GM12801 (cell line): ENCODE results near the gene ZNF697.

Experiments
- CTCF ChIP-seq: IDR thresholded peaks from one replicate; pipeline ENCODE4 v1.5.1; 2011; ENCODE audit warnings: control low read depth; ENCODE audit not compliant: insufficient read length; ENCODE audit errors: extremely low read depth

ZNF697 gene

DNA sequence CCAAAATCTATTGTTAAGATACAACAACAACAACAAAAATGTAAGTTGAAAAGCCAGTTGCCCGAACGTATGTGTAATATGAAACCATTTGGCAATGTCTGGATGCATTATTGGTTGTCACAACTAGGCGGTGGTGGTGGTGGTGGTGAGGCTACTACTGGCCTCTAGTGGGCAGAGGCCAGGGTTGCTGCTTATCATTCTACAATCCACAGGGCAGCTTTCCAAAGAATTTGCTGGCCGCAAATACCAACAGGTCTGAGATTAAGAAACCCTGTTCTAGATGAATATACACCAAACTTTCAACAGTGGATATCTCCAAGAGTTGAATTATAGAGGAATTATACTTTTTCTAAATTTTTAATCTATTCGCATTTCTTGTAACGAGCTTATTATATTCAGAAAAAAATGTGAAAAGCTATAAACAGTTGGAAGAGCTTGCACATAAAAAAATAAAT, 26.8 kb upstream of the ZNF697 start:
- peak; percentile 4 for TF ChIP-seq CTCF

- no peak for TF ChIP-seq CTCF
Measured at GRCh38 chr1:119674111-119674526, 26.1 kb upstream of the ZNF697 start.

GRCh38 chr1:119673171-119673940, 25.3 kb upstream of the ZNF697 start:
- no peak for TF ChIP-seq CTCF

DNA sequence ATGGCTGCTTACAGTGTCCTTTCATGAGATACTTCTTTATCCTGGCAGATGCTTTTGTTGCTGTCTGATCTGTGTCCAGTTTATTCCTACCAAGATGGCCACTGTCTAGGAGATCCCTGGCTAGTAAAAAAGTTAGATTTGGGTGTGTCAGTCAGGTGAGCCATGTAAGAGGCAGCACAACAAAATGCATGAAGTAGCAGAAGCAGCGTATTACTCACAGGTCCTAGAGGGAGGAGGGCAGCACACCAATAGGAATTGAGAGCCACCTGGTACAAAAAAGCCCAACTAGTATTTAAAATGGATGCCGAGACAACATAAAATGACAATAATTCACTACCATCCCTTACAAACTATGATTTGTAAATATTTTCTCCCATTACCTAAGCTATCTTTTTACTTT, 22.8 kb upstream of the ZNF697 start:
- no peak for TF ChIP-seq CTCF

- no peak for TF ChIP-seq CTCF
Measured at GRCh38 chr1:119667173-119667572, 19.1 kb upstream of the ZNF697 start.

GRCh38 chr1:119664067-119664466, 16.0 kb upstream of the ZNF697 start:
- TF ChIP-seq CTCF, result no peak

GRCh38 chr1:119662034-119662437, 14.0 kb upstream of the ZNF697 start:
- TF ChIP-seq CTCF, result no peak
